Measurements from ENCODE around the gene CARS1.

- TF ChIP-seq CTCF (IDR thresholded peaks at IDR 0.05): no peak
- peak; percentile 58 for TF ChIP-seq POLR2A (IDR thresholded peaks at IDR 0.05)
- no peak for TF ChIP-seq EP300 (IDR thresholded peaks at IDR 0.05)
Measured at GRCh38 chr11:2992234-2992996, 64.8 kb downstream of the CARS1 start, which contains the start of gene NAP1L4.

Measured in ovary (tissue), 3 donors.